ENCODE measurements around the gene SNX5. TPM values are rescaled to one million over a fixed set of nuclear protein-coding genes. Genes with fewer than 3 reads are reported as not detected.

SNX5 gene
- total RNA-seq, 1 donor from 2014 or later = 139 TPM

DNA sequence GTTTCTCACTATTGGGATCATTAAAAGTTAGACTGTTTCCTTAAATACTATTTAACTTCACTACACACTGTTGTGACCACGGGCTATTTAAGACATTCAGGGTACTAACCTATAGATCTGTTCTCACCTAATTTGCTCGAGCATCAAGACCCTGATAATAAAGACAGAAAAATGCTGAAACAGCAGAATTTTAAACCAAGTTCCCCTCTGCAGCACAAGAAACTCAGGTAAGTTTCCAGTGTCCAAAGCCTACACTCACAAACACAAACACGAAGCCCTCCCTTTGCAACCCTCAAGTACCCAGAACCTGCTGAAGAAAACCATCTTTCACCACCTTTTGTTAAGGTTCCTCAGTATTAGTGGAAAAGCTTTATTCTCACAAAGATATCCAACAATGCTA lies 4.0 kb downstream of the SNX5 start:
- no peaks in the 10 kb centered on the region for H3K27me3 Mint-ChIP-seq
- POLR2A ChIA-PET = interaction anchor here (0.6 to 2.1 kb wide), 4 partner anchors 9 to 282 kb away, joined by 3 to 13 read pairs (median 6); partner anchors contain the start of gene RRBP1
- H3K4me1 Mint-ChIP-seq = peaks cover 78% of the 10 kb centered on the region
- ATAC-seq (ENCODE audit: low read depth) (no peak), DNase-seq (no peak)
- CTCF ChIA-PET = interaction anchor here (1.4 to 2.3 kb wide), 5 partner anchors 9 to 282 kb away, joined by 3 to 10 read pairs (median 4); partner anchors contain the start of gene RRBP1
- TF ChIP-seq, protein P1, sequence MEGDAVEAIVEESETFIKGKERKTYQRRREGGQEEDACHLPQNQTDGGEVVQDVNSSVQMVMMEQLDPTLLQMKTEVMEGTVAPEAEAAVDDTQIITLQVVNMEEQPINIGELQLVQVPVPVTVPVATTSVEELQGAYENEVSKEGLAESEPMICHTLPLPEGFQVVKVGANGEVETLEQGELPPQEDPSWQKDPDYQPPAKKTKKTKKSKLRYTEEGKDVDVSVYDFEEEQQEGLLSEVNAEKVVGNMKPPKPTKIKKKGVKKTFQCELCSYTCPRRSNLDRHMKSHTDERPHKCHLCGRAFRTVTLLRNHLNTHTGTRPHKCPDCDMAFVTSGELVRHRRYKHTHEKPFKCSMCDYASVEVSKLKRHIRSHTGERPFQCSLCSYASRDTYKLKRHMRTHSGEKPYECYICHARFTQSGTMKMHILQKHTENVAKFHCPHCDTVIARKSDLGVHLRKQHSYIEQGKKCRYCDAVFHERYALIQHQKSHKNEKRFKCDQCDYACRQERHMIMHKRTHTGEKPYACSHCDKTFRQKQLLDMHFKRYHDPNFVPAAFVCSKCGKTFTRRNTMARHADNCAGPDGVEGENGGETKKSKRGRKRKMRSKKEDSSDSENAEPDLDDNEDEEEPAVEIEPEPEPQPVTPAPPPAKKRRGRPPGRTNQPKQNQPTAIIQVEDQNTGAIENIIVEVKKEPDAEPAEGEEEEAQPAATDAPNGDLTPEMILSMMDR (IDR thresholded peaks at IDR 0.05) = no peak
- peak overlapping the region; percentile 90 for H3K27ac Mint-ChIP-seq
- peaks cover 45% of the 10 kb centered on the region for H3K36me3 Mint-ChIP-seq (ENCODE audit: low read depth)
- H3K4me3 Mint-ChIP-seq = peak overlapping the region; percentile 97
- no peaks in the 10 kb centered on the region for H3K9me3 Mint-ChIP-seq
- intact Hi-C loops (cut with micrococcal nuclease) = loop anchor here (5.0 to 10.0 kb wide), 4 partner anchors 87 to 1950 kb away; partner anchors contain the start of gene SMIM26

DNA sequence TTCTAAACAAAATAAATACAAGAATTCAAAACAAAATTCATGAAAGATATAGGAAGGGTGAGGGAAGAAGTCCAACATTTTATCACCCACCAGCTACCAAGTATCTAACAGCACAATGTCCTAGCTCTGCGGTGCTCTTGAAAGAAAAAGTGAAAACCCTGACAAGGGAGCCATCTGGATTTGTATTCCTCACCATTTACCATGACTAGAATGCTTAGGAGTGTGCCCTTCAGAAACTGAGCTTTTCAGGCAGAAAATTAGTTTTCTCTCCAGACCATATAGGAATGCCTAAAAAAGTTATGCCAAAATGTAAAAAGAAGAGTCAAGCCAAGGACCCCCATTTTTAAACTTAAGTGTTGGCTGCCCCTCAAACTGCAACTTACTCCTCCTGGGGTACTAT lies 4.5 kb downstream of the SNX5 start:
- ChIA-PET CTCF (interaction anchor here (2.0 to 2.3 kb wide), 2 partner anchors 8 to 282 kb away, joined by 9 to 10 read pairs; partner anchors contain the start of gene RRBP1), POLR2A (no interaction called here)
- Mint-ChIP-seq H3K4me1 (peaks cover 83% of the 10 kb centered on the region), H3K27me3 (no peaks in the 10 kb centered on the region), H3K36me3 (ENCODE audit: low read depth) (peaks cover 41% of the 10 kb centered on the region), H3K27ac (peak overlapping the region; percentile 90), H3K9me3 (no peaks in the 10 kb centered on the region), H3K4me3 (peak overlapping the region; percentile 97)
- no peak for DNase-seq
- intact Hi-C loops (cut with micrococcal nuclease) = loop anchor here (10.0 kb wide), 2 partner anchors 1741 to 1951 kb away; no protein-coding TSS in a partner anchor
- TF ChIP-seq, protein P1 (IDR thresholded peaks at IDR 0.05) = no peak
- ATAC-seq (ENCODE audit: low read depth) = no peak

DNA sequence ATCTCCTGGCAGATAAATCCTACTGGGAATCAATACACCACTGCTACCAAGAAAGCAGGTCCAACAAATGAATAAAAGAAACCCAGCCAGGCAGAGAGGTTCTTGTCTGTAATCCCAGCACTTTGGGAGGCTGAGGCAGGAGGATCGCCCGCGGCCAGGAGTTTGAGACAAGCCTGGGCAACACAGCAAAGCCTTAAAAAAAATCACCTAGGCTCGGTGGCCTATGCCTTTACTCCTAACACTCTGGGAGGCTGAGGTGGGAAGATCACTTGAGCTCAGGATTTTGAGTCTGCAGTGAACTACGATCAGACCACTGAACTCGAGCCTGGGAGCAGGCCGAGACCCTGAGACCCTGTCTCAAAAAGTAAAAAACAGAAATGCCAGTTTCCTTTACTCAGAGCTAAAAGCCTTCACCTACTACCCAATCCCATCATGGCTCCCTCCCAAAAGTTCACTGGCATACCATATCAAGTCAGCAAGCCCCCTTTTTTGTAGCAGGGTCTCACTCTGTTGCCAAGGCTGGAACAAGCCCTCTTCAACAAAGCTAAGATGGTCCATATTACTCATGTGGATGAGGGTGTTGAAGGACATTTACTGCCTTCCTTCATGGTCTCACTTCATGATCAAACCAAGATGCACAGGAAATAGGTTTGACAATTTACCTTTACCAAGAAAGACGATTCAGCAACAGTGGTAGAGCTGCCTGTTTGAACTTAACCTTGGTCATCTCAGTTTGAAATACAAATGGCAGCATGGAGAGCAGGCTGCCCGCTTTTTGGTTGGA lies 5.3 kb downstream of the SNX5 start:
- CTCF ChIA-PET = interaction anchor here (0.7 kb wide), 1 partner anchor 24 kb away, joined by 3 read pairs; no protein-coding TSS in a partner anchor
- no peaks in the 10 kb centered on the region for H3K9me3 Mint-ChIP-seq
- TF ChIP-seq, protein P1 (IDR thresholded peaks at IDR 0.05) = no peak
- POLR2A ChIA-PET = interaction anchor here (2.2 kb wide), 1 partner anchor 281 kb away, joined by 6 read pairs; the partner anchor contains the start of gene RRBP1
- peaks cover 38% of the 10 kb centered on the region for H3K36me3 Mint-ChIP-seq (ENCODE audit: low read depth)
- DNase-seq = no peak
- H3K4me3 Mint-ChIP-seq = peak overlapping the region; percentile 72
- H3K27ac Mint-ChIP-seq = peak overlapping the region; percentile 90
- intact Hi-C loops (cut with micrococcal nuclease) = loop anchor here (10.0 kb wide), 2 partner anchors 1741 to 1951 kb away; no protein-coding TSS in a partner anchor
- ATAC-seq (ENCODE audit: low read depth) = no peak
- peaks cover 90% of the 10 kb centered on the region for H3K4me1 Mint-ChIP-seq
- no peaks in the 10 kb centered on the region for H3K27me3 Mint-ChIP-seq

DNA sequence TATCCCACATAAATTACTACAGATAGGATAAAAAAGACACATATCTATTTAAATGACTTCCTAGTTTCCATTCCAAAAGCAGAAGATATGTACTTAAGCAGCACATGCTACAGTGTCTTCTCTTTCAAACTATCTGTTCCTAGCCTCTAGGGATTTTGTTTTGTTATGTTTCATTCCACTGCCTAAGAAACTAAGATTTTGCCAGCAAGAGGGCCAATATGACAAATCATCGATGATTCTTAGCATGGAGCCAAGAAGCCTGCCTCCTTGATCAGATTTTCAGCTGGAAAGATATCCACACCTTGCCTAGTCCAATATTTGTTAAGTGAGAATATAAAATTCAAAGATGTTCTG lies 7.0 kb downstream of the SNX5 start:
- Mint-ChIP-seq H3K27me3 (no peaks in the 10 kb centered on the region), H3K36me3 (ENCODE audit: low read depth) (peaks cover 34% of the 10 kb centered on the region), H3K27ac (peak overlapping the region; percentile 90), H3K9me3 (no peaks in the 10 kb centered on the region), H3K4me3 (peak overlapping the region; percentile 70), H3K4me1 (peaks cover 96% of the 10 kb centered on the region)
- POLR2A ChIA-PET = interaction anchor here (0.6 to 2.2 kb wide), 5 partner anchors 8 to 279 kb away, joined by 3 to 6 read pairs (median 3); partner anchors contain the start of genes KAT14, PET117 and RRBP1
- ATAC-seq (ENCODE audit: low read depth) (peak; percentile 13), DNase-seq (no peak)
- CTCF ChIA-PET = no interaction called here
- intact Hi-C loops (cut with micrococcal nuclease) = loop anchor here (10.0 kb wide), 2 partner anchors 1743 to 1953 kb away; no protein-coding TSS in a partner anchor
- TF ChIP-seq, protein P1 (IDR thresholded peaks at IDR 0.05) = no peak
